ACC112 (cell line): ENCODE data around the gene CLMP.
"Not testable (repeated sequence)": the region's sequence is repeated elsewhere in the genome, so short reads cannot be mapped to it uniquely, and the experiment has no call there.

Source experiments
- H2AFZ ChIP-seq: fragments of 200-600 bp; sonication (generic); one replicate; pipeline ENCODE4 v1.6.0; 2017; ENCODE audit warnings: antibody characterized with exemption, low read length; ENCODE audit not compliant: unreplicated experiment
- H3K27ac ChIP-seq: fragments of 200-600 bp; sonication (generic); 2 replicates; pipeline ENCODE4 v1.5.1; 2014; ENCODE audit warnings: low read depth, mild to moderate bottlenecking, antibody characterized with exemption, low read length, moderate library complexity
- H3K27me3 ChIP-seq: fragments of 200-600 bp; sonication (generic); 2 replicates; pipeline ENCODE4 v1.6.1; 2014; ENCODE audit warnings: mild to moderate bottlenecking, antibody characterized with exemption, low read length, moderate library complexity, mixed read lengths; ENCODE audit not compliant: insufficient read depth
- H3K36me3 ChIP-seq: fragments of 200-600 bp; sonication (generic); 2 replicates; pipeline ENCODE4 v1.6.1; 2016; ENCODE audit warnings: mild to moderate bottlenecking, antibody characterized with exemption, low read length, moderate library complexity, mixed read lengths; ENCODE audit not compliant: insufficient read depth
- H3K4me1 ChIP-seq: fragments of 200-600 bp; sonication (generic); one replicate; pipeline ENCODE4 v1.6.1; 2016; ENCODE audit warnings: low read length, mixed read lengths; ENCODE audit not compliant: insufficient read depth, unreplicated experiment, control insufficient read depth
- H3K4me3 ChIP-seq: fragments of 200-600 bp; sonication (generic); 2 replicates; pipeline ENCODE4 v1.5.1; 2014; ENCODE audit warnings: mild to moderate bottlenecking, low read depth, low read length
- H3K79me2 ChIP-seq: fragments of 200-600 bp; sonication (generic); one replicate; pipeline ENCODE4 v1.6.0; 2016; ENCODE audit warnings: low read length; ENCODE audit not compliant: control insufficient read depth, unreplicated experiment, insufficient read depth

Gene CLMP

GRCh38 chr11:123132881-123133280, 62.2 kb downstream of the CLMP start:
- Histone ChIP-seq H3K4me3 (no peak overlapping the region), H3K4me1 (peaks cover 44% of the 10 kb centered on the region), H3K79me2 (peaks cover 45% of the 10 kb centered on the region), H3K27me3 (no peaks in the 10 kb centered on the region), H3K36me3 (peaks cover 9% of the 10 kb centered on the region; the same call in 1 of the 2 replicates), H2AFZ (no peak overlapping the region), H3K27ac (peak overlapping the region; percentile 86)

- Histone ChIP-seq H3K4me1 (peaks cover 39% of the 10 kb centered on the region), H3K27ac (peak overlapping the region; percentile 86), H3K79me2 (peaks cover 50% of the 10 kb centered on the region)
- not testable (repeated sequence) for H3K27me3 ChIP-seq, H3K4me3 ChIP-seq, H2AFZ ChIP-seq, H3K36me3 ChIP-seq
Measured at GRCh38 chr11:123132034-123132766, 62.8 kb downstream of the CLMP start.

- Histone ChIP-seq H3K79me2 (peaks cover 36% of the 10 kb centered on the region), H3K27ac (peak overlapping the region; percentile 86), H2AFZ (peak overlapping the region; percentile 33), H3K27me3 (no peaks in the 10 kb centered on the region), H3K4me3 (peak overlapping the region; percentile 24; the same call in 1 of the 2 replicates), H3K4me1 (peaks cover 34% of the 10 kb centered on the region), H3K36me3 (no peaks in the 10 kb centered on the region)
Measured at GRCh38 chr11:123129920-123130319, 65.1 kb downstream of the CLMP start.

GRCh38 chr11:123125169-123125568, 69.9 kb downstream of the CLMP start:
- Histone ChIP-seq H3K36me3 (no peaks in the 10 kb centered on the region), H3K4me1 (peaks cover 31% of the 10 kb centered on the region), H2AFZ (no peak overlapping the region), H3K79me2 (peaks cover 40% of the 10 kb centered on the region), H3K27me3 (no peaks in the 10 kb centered on the region), H3K4me3 (no peak overlapping the region), H3K27ac (no peak overlapping the region)

- H2AFZ ChIP-seq: peak overlapping the region; percentile 33
- H3K27me3 ChIP-seq: no peaks in the 10 kb centered on the region
- peak overlapping the region; percentile 64 for H3K4me3 ChIP-seq
- H3K36me3 ChIP-seq: no peaks in the 10 kb centered on the region
- H3K27ac ChIP-seq: peak overlapping the region; percentile 88
- peaks cover 24% of the 10 kb centered on the region for H3K79me2 ChIP-seq
- H3K4me1 ChIP-seq: peaks cover 35% of the 10 kb centered on the region
Measured at GRCh38 chr11:123122852-123123251, 72.2 kb downstream of the CLMP start.

- Histone ChIP-seq H3K4me3 (peak overlapping the region; percentile 64), H3K27ac (peak overlapping the region; percentile 88), H2AFZ (peak overlapping the region; percentile 33), H3K4me1 (peaks cover 38% of the 10 kb centered on the region), H3K36me3 (no peaks in the 10 kb centered on the region), H3K79me2 (peaks cover 25% of the 10 kb centered on the region), H3K27me3 (no peaks in the 10 kb centered on the region)
Measured at GRCh38 chr11:123122341-123122740, 72.7 kb downstream of the CLMP start.

- H3K4me3 ChIP-seq: no peak overlapping the region
- H3K27me3 ChIP-seq: no peaks in the 10 kb centered on the region
- no peak overlapping the region for H2AFZ ChIP-seq
- no peak overlapping the region for H3K27ac ChIP-seq
- H3K79me2 ChIP-seq: peaks cover 30% of the 10 kb centered on the region
- peaks cover 26% of the 10 kb centered on the region for H3K4me1 ChIP-seq
- H3K36me3 ChIP-seq: peaks cover 8% of the 10 kb centered on the region
Measured at GRCh38 chr11:123116486-123116885, 78.6 kb downstream of the CLMP start.

GRCh38 chr11:123111465-123111864, 83.6 kb downstream of the CLMP start:
- Histone ChIP-seq H2AFZ (no peak overlapping the region), H3K79me2 (peaks cover 51% of the 10 kb centered on the region), H3K36me3 (peaks cover 8% of the 10 kb centered on the region), H3K4me3 (no peak overlapping the region), H3K27ac (peak overlapping the region; percentile 81), H3K4me1 (peaks cover 12% of the 10 kb centered on the region), H3K27me3 (no peaks in the 10 kb centered on the region)

- H3K27me3 ChIP-seq: no peaks in the 10 kb centered on the region
- peaks cover 12% of the 10 kb centered on the region for H3K4me1 ChIP-seq
- no peak overlapping the region for H3K4me3 ChIP-seq
- H2AFZ ChIP-seq: no peak overlapping the region
- H3K36me3 ChIP-seq: no peaks in the 10 kb centered on the region; the same call in none of the 2 replicates
- H3K27ac ChIP-seq: no peak overlapping the region
- H3K79me2 ChIP-seq: peaks cover 45% of the 10 kb centered on the region
Measured at GRCh38 chr11:123110397-123110796, 84.7 kb downstream of the CLMP start.

- no peak overlapping the region for H3K4me3 ChIP-seq
- peaks cover 31% of the 10 kb centered on the region for H3K79me2 ChIP-seq
Measured at GRCh38 chr11:123107945-123108495, 87.0 kb downstream of the CLMP start.

GRCh38 chr11:123104697-123105096, 90.4 kb downstream of the CLMP start:
- Histone ChIP-seq H3K79me2 (peaks cover 32% of the 10 kb centered on the region), H3K36me3 (0 out of 2 replicates have a peak, but pooled peaks cover under 1% of the 10 kb centered on the region)

More at GRCh38 chr11:123107945-123108495, 87.0 kb downstream of the CLMP start:
- no peaks in the 10 kb centered on the region; the same call in 1 of the 2 replicates for H3K36me3 ChIP-seq
- no peak overlapping the region for H2AFZ ChIP-seq
- H3K27me3 ChIP-seq: no peaks in the 10 kb centered on the region
- peaks cover 19% of the 10 kb centered on the region for H3K4me1 ChIP-seq
- H3K27ac ChIP-seq: no peak overlapping the region

More at GRCh38 chr11:123104697-123105096, 90.4 kb downstream of the CLMP start:
- Histone ChIP-seq H3K4me1 (peaks cover 29% of the 10 kb centered on the region), H3K4me3 (no peak overlapping the region), H3K27ac (no peak overlapping the region), H2AFZ (no peak overlapping the region), H3K27me3 (no peaks in the 10 kb centered on the region)
